GM21723 (cell line): ENCODE data around the gene ABCA13.

ENCODE experiments used
- ATAC-seq: cut with Tn5 transposase; IDR thresholded peaks from one replicate; pipeline ENCODE4 v1.9.1; 2021; ENCODE audit warnings: mild to moderate bottlenecking, moderate library complexity; ENCODE audit not compliant: unreplicated experiment

Gene ABCA13

DNA sequence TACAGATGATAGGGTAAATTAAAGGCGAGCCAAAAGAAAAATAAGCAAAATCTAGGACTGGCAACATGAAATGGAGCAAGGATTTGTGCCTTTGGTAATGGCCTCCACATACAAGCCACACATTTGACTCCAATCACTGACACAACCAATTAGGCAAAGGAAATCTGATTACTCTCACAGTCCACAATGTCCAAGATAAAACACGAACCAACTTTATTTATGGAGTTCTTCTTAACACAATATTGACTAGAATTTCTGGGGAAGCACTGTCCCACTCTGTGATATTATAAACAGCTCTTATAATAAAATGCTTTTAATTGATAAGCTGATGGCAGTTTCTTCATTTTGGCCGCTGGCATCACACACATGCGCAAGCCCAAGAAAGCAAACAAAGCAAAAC is 334.2 kb downstream of the ABCA13 start:
- ATAC-seq: no peak

DNA sequence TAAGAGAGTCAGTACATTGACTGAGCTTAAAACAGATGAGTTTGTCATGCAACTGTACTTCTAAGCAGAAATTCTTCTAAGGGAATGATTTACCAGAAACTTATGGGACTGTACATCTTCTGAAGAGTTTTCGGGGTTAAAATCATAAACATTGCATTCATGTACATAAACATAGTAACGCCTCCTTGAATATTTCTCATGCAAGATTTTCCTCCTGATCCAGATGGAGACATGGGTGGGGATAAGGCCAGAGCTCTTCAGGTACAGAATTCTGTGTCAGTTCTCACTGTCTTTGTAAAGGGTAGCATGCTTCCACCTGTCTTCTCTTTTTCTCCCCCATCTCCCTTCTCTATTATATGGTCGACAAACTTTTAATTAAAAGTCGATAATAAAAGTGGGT is 335.3 kb downstream of the ABCA13 start:
- ATAC-seq: no peak

DNA sequence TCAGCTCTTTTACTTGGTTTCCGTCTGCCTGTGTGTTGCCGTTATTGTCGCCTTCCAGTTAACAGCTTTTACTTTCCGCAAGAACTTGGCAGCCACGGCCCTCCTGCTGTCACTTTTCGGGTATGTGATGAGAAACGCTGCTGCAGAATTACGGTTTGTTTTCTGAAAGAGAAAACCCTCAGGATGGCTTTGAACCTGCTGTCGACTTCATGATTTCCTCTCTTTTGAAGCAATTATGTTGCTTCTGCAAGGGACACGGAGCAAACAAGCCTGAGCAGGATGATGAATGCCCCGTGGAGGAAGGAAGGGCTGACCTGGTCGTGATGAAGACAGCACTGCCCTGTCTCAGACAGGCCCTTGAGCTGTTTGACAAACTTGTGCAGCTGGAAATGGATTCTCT is 339.8 kb downstream of the ABCA13 start:
- no peak for ATAC-seq

DNA sequence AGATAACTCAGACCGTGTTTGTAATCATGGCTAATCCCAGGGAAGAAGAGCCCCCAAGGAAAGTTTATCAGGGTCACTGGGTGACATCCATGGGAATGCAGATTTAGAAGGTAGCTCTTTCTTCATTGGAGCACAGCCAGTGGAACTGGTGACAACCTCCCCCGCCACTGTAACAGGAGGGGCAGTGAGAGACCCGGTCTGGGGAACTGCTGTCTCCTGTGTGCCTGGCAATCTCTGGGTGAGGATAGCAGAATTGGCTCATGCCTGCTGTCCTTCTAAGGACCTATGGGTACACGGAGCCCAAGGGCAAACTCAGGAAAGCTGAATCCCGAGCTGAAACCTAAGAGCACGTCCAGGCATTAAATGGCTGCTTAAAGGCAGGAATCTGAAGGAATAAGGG is 341.6 kb downstream of the ABCA13 start:
- ATAC-seq: no peak

DNA sequence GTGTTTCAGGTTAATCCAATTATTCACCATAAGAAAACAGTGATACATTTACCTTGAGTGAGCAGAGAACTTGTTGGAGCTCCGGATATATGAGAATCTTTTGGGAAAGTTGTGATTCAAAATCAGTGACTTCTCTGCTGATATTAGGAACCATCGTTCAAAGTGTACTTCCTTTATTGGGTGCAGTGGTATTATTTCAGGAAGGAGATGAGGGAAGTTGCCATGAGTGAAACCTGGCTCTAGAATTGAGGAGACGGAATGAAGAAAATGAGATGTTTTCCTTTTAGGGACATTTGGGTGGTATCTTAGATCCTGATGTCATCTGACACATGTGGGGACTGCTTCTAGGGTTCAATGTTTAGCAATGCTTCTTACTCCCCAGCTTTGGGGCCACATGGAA is 343.9 kb downstream of the ABCA13 start:
- ATAC-seq: no peak

DNA sequence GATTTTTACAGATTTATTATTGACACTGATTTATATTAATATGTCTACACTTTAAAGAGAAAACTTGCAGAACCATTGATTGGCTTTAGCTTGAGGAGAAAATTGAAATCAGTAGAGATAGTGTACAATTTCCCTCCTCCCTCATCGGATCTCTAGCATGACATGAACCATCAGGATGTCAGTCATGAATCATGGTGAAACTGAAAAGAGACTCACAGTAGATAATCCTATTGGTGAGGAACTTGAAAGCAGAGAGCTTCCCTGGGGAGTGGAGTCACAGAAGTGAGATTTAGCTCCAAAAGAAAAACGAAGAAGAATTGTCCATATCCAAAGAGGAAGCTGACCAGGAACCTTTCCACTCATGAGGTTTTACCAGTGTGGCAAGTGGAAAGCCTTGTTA is 346.8 kb downstream of the ABCA13 start:
- no peak for ATAC-seq

DNA sequence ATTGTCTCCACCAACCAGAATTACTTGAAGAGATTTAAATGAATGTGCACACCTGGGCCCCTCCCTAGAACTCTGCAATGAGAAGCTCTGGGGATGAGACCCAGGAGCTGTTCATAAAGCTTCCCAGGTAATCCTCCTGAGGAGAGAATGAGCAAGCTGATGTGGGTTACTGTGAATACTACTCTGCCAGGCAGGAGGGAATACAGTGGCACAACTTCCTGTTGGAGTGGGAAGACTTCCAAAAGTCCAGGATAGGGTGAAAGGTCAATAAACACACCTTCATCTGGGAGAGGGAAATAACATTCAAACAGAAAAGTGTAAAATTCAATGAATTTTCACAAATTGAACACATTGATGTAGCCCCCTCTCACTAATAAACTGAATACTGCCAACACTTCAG is 351.4 kb downstream of the ABCA13 start:
- ATAC-seq: no peak

DNA sequence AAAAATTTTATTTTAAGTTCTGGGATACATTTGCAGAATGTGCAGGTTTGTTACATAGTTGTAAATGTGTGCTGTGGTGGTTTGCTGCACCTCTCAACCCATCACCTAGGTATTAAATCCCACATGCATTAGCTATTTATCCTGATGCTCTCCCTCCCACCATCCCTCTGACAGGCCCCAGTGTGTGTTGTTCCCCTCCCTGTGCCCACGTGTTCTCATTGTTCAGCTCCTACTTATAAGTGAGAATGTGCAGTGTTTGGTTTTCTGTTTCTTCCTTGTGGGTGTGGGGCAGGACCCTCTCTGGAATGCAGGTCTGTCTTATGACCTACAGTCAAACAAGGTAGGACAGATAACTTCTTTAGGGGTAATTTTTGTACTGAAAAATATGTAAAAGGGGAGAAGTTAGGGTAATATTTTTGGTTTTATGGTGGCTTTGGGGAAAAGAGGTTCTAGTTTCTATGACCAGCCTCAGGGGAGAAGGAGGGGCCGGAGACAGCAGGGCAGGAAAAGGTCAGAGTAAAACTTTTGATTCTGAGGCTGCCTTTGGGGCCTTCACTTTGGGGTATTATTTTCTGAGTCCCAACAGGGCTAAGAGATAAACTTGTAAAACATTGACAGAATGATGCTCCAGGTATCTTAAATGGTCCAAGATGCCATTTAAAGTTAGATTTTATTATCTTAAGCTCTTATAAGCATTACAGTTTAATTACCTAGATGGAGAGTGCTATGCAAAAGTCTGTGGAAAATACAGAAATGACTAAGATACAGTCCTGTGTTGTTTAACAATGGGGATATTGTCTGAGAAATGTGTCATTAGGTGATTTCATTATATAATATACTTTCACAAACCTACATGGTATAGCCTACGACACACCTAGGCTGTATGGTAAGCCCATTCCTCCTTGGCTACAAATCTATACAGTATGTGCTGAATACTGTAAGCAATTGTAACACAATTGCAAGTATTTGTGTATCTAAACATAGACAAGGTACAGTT is 354.8 kb downstream of the ABCA13 start:
- no peak for ATAC-seq

DNA sequence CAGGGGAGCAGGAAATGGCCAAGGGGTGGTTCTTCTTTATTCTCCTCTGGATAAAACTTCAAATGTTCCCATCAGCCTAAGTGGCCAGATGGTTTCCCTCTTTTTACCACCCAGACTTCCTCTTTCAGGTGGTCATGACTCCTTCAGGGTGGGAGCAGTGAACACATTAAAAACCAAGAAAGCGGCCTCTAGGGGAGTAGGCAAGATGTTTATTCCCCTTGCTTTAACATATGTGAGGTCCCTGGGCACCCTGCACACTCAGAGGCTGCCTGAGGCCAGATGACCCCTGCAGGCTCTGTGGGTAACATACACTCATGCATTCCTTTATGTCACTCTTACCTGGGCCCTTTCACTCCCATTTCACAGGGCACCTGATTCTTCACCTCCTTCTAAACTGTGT is 357.4 kb downstream of the ABCA13 start:
- no peak for ATAC-seq

DNA sequence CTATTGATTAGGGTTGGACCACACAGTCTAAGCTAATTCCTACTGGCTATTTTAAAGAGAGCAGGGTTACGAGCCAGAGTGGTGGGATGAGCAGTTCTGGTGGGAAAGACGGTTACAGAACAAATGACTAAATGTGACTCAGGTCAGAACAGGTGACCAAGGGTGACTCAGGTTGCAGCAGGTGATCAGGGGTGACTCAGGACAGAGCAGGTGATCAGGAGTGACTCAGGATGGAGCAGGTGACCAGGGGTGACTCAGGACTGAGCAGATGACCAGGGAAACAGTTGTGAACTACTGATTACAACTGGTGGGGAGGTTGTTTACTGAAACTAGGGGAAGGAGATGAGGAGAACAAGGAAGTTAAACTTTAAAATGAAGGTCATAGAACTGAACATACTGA is 366.3 kb downstream of the ABCA13 start:
- ATAC-seq: no peak

DNA sequence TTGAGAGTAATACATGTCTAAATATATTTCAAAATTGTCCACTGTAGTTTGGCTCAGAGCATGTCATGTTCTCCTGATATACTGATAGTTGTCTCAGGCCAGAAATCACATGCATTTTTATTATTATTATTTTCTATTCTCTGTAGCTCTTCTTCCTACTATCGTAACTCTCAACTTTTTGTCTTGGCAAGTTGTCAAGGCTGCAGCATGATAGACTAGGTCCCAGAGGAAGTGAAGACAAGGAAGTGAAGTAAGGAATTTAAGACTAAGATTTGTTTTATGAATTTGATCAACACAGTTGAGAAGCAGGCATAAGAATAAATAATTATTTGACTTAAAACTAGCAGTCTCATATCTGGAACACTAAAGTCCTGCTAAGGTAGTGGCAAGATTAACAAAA is 369.5 kb downstream of the ABCA13 start:
- no peak for ATAC-seq

DNA sequence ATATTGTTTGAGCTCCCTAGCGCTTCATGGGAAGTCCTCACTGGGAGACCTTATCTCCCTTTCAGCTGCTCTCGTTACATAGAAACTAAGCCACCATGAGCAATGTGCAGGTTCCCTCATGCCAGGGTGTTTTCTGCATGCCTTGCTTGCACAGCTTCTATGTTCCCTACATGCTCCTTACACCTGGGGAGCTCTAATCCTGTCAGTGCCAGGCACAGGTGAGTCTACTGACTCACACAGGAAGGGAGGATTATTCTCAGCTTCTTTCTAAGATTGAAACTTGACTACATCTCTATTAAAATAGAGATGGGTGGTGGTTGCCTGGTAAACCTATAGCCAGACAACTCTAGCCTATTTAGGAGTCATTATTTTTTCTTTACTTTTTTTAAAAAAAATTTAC is 377.4 kb downstream of the ABCA13 start:
- ATAC-seq: no peak

DNA sequence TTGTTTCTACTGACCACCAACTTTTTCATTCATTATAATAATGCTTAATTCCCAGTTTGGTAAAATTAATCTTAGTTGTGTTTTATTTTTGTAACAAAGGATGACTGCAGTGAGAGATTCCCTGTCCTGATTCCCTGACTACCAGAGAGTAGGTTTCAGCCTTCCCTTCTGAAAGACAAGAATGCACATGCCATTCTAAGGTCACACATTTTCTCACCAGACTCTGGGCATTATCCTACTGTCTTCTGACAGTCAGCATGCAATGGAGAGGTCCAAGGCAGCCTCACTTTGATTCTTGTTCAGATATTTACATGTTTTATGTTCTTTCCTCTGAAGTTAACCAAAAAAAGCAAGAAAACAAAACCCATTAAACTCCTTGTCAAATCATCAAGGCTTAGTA is 380.4 kb downstream of the ABCA13 start:
- ATAC-seq: no peak

DNA sequence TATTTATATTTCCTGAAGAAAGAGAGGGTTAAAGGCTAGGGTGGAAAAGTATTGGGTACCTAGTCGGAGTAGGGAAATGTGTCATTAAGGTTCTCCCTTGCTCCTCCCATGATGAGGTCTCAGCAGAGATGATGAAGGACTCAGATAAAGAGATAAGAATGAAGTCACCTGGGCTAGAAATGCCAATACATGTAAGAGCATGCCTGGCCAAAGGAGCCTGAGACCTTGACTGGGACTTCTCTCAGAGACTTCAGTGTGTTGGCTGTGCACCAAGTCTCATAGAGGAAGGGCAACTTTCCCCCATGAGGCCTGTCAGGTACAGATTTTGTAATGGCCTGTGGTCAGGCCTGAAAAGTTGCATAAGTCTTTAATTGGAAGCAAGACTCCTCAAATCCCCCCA is 392.1 kb downstream of the ABCA13 start:
- ATAC-seq: no peak

DNA sequence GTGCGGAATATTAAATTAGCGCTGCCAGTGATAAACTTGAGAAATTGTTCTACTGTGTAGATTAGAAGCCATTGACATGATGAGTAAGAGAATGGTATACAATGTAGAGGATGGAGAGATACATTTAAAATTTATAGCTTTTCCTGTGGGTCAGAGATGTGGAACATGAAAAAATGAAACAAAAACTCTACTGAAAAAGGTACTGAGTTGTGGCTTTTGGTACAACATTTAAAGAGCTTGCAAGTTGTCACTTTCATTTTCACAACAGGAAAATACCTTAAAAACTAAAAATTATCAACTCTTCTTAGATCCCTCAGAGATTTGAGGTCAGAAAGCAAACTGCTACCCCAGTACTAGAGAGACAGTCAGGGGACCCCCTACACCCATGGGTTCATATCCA is 404.3 kb downstream of the ABCA13 start:
- no peak for ATAC-seq

DNA sequence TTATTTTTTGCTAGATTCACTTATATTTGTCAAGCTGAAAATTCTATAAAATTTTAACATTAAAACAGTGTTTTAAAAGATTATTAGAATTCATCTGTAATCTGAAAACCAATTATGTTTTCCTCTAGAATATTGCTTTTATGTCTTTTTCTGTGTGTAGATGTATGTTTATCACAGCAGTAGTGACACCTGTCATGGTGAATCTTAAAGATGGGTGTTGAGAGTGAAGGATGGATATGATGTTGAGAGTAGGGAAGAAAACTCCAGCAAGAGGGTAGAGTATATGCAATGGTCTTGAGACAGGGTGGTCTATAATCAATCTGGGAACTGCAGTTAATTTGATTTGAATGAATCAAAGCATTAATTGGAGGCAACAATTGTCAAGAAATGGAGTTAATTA is 416.2 kb downstream of the ABCA13 start:
- ATAC-seq: no peak

DNA sequence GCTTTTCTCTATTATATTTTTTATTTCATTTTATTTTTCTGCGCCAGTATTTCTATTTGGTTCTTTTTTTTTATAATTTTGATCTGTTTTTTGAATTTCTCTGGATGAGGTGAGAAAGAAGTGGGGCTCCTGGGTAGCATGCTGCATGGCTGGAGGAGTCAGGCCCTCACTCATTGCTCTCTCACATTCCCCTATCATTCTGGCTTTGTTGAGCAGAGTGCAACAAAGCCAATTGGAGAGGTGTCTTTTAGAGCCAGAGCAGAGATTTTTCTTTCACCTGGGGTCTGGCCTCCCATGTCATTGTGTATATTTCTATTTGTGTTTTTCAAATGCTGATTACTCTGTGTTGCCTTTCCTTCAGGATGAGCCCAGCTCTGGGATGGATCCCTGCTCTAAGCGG is 423.1 kb downstream of the ABCA13 start:
- no peak for ATAC-seq

DNA sequence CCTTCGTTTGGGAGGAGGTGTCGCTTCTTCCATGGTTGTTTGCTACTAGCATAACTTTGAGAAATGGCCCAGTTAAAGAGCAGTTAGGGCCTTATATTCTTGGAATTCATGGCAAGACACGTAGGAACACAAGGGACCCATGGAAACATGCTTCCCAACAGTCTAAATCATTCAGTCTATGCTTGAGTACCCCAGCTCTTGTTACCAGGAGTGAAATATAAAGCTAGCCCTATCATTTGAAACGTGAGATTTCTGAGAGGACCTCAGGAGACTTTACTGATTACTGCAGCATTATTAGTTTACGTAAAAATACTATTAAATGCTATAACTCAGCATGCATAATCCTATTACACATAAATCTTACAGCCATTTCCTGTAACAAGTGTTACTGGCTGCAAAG is 424.5 kb downstream of the ABCA13 start:
- no peak for ATAC-seq

DNA sequence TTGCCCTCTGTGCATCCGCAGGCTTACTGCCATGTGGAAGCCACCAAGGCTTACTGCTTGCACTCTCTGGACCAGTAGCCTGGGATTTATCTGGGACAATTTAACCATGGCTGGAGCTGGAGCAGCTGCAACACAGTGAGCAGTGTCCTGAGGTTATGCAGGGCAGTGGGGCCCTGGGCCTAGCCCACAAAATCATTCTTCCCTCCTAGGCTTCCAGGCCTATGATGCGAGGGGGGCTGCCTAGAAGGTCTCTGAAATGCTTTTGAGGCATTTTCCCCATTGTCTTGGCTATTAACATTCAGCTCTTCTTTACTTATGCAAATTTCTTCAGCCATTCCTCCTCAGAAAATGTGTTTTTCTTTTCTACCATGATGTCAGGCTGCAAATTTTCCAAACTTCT is 439.4 kb downstream of the ABCA13 start:
- no peak for ATAC-seq

DNA sequence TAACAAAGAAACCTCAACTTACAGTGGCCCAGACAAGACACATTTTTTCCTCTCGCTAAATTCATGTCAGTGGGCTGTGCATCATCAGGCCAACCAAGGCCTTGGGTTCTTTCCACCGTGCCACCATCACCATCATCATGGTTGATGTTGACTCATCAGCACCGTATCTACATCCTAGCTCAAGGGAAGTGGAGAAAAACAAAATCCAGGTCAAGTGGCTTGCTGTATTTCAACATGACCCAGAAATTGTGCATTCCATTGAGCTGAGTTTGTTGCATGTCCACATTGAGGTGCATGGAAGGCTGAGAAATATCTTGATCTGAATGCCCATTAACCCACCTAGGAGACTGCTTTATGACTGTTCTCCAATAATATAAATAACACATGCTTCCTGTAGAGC is 440.7 kb downstream of the ABCA13 start:
- ATAC-seq: no peak

DNA sequence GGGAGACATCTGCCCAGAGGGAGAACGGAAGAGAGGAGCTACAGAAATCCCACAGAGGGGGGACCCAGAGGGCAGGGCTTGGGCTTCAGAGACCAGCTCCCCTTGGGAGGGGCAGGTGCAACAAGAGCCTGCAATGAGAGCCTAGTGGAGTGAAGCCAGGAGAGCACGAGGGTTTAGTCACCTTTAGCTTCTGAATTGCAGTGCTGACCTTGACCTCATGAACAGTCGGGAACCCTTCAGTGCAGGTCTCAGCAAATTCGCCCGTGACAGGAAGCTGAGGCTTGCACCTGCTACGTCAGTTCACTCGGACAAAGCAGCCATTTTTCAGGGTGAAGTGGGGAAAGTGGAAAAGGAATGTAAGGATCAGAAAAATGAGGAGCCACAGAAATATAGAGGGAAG is 446.2 kb downstream of the ABCA13 start:
- ATAC-seq: no peak

DNA sequence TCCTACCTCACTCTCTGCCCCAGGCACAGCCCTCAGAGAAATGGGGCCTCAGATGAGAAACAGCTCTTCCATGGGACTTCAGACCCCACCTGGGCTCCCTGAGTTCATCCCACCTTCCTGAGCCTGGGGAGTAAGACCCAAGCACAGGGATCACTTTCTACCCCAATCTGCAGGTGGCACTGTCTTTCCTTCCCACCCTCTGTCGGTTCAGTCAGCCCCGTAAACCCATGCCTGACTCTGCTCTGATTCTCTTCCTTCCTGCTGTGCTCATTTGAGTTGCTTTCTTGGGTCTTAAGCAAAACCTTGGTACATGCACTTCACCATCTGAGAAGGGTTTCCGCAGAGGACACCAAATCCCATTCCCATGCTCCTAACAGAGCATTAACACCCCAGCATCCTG is 446.7 kb downstream of the ABCA13 start:
- ATAC-seq: no peak

DNA sequence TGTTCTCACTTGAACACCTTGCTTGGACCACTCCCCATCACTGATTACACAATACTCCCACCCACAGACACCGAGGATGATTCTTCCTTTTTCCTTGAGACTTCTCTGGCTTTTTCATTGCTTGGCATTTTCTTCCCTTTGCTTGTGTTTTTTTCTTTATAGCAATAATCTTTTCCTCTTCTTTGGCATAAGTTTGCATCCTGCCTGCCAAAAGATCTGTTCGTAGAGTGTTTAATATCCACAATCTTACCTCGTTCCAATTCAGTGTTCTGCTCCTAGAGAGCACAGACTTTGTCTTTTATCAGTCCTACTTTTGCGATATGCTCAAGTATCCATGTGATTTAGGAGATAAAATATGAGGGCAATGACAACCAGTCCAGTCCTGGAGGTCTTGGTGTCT is 449.8 kb downstream of the ABCA13 start:
- no peak for ATAC-seq
